ENCODE measurements around the gene RNF126. TPM values are rescaled to one million over a fixed set of nuclear protein-coding genes. Genes with fewer than 3 reads are reported as not detected.
"Not testable (repeated sequence)": the region's sequence is repeated elsewhere in the genome, so short reads cannot be mapped to it uniquely, and the experiment has no call there.

RNF126 gene
- polyA plus RNA-seq, 1 donor from 2014 or later, result 33.7 TPM

DNA sequence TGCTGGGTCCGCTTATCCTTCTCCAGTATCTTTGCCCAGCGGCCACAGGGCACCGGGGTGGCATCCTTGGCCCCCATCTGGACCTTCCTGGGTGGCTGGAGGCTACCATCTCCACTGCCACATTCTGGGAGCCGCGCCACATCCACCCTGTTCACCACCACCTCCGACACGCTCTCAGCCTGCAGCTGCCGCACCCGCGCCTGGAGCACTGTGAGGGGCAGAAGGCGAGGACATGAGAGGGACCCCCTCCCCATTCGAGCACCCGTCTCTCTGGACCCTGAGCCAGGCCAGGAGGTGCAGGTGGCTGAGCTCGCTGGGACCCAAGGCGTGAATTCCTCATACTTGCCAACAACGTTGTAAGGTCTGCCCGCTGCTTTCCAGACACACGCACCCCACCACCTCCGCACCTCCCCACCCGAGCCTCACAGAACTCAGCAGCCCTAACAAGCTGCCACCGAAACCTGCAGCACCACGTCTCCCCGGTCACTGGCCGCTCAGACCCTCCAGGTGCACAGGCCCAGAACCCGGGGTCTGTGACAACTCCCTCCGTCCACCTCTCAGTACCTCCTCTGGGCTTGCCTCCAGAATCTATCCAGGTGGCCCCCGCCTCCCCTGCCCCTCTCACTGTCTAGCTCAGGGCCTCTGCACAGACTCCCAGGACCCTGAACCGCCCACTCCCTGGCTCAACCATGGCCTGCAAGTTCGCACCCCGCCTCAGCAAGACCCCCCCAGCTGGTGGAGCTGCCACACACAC is 32.9 kb downstream of the RNF126 start:
- Histone ChIP-seq H3K4me3 (ENCODE audit: low read length) (no peak overlapping the region), H3K9ac (ENCODE audit: low read length) (no peak overlapping the region), H3K9me2 (ENCODE audit: insufficient read depth, low read length) (no peaks in the 10 kb centered on the region), H3K36me3 (ENCODE audit: insufficient read depth, low read length) (no peaks in the 10 kb centered on the region), H3K4me2 (ENCODE audit: low read length) (no peak overlapping the region), H3F3A (ENCODE audit: insufficient read depth, low read length, poor library complexity, severe bottlenecking) (no peaks in the 10 kb centered on the region), H2AFZ (ENCODE audit: low read depth, low read length) (no peak overlapping the region), H3K27me3 (ENCODE audit: insufficient read depth, low read depth, low read length) (no peaks in the 10 kb centered on the region), H3K9me3 (ENCODE audit: low read length) (no peaks in the 10 kb centered on the region), H4K20me1 (ENCODE audit: insufficient read depth) (no peaks in the 10 kb centered on the region), H3K27ac (ENCODE audit: low read length) (no peak overlapping the region), H3K79me2 (replicated peaks; ENCODE audit: insufficient read depth, low read length) (peaks cover 8% of the 10 kb centered on the region)
- no peak for TF ChIP-seq EP300 (conservative IDR thresholded peaks at IDR 0.05; ENCODE audit: poor library complexity, severe bottlenecking)
- TF ChIP-seq TAF1 (IDR thresholded peaks at IDR 0.05; ENCODE audit: low read depth), result no peak
- TF ChIP-seq, protein P1, sequence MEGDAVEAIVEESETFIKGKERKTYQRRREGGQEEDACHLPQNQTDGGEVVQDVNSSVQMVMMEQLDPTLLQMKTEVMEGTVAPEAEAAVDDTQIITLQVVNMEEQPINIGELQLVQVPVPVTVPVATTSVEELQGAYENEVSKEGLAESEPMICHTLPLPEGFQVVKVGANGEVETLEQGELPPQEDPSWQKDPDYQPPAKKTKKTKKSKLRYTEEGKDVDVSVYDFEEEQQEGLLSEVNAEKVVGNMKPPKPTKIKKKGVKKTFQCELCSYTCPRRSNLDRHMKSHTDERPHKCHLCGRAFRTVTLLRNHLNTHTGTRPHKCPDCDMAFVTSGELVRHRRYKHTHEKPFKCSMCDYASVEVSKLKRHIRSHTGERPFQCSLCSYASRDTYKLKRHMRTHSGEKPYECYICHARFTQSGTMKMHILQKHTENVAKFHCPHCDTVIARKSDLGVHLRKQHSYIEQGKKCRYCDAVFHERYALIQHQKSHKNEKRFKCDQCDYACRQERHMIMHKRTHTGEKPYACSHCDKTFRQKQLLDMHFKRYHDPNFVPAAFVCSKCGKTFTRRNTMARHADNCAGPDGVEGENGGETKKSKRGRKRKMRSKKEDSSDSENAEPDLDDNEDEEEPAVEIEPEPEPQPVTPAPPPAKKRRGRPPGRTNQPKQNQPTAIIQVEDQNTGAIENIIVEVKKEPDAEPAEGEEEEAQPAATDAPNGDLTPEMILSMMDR (IDR thresholded peaks at IDR 0.05; ENCODE audit: poor library complexity, severe bottlenecking), result no peak
- no peak for TF ChIP-seq EZH2 (IDR thresholded peaks at IDR 0.05; ENCODE audit: borderline replicate concordance, insufficient read depth, low read length, poor library complexity, severe bottlenecking)
- TF ChIP-seq, protein P2, sequence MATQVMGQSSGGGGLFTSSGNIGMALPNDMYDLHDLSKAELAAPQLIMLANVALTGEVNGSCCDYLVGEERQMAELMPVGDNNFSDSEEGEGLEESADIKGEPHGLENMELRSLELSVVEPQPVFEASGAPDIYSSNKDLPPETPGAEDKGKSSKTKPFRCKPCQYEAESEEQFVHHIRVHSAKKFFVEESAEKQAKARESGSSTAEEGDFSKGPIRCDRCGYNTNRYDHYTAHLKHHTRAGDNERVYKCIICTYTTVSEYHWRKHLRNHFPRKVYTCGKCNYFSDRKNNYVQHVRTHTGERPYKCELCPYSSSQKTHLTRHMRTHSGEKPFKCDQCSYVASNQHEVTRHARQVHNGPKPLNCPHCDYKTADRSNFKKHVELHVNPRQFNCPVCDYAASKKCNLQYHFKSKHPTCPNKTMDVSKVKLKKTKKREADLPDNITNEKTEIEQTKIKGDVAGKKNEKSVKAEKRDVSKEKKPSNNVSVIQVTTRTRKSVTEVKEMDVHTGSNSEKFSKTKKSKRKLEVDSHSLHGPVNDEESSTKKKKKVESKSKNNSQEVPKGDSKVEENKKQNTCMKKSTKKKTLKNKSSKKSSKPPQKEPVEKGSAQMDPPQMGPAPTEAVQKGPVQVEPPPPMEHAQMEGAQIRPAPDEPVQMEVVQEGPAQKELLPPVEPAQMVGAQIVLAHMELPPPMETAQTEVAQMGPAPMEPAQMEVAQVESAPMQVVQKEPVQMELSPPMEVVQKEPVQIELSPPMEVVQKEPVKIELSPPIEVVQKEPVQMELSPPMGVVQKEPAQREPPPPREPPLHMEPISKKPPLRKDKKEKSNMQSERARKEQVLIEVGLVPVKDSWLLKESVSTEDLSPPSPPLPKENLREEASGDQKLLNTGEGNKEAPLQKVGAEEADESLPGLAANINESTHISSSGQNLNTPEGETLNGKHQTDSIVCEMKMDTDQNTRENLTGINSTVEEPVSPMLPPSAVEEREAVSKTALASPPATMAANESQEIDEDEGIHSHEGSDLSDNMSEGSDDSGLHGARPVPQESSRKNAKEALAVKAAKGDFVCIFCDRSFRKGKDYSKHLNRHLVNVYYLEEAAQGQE (IDR thresholded peaks at IDR 0.05; ENCODE audit: borderline replicate concordance), result no peak
- no peak for TF ChIP-seq RAD21 (conservative IDR thresholded peaks at IDR 0.05)
- TF ChIP-seq POLR2AphosphoS5 (IDR thresholded peaks at IDR 0.05), result no peak
- no peak for TF ChIP-seq MXI1 (conservative IDR thresholded peaks at IDR 0.05; ENCODE audit: poor library complexity, severe bottlenecking)
- TF ChIP-seq SMC3 (conservative IDR thresholded peaks at IDR 0.05; ENCODE audit: poor library complexity), result no peak

DNA sequence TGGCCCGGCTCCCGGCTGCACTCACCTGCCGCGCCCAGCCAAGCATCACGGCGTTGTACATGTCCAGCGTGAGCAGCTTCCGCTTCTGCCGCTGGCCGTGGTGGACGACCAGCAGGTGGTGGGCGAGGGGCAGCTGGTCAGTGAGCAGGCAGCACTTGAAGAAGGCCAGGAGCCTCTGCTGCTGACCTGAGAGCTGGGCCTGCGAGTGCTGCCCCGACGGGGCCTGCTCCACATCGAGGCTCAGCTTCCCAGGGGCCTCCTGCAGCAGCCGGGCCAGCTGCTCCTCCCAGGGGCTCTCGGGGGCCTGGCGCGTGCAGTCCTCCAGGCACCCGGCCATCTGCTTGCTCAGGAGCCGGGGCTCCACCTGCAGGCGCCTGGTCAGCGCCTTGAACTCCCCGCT is 33.5 kb downstream of the RNF126 start:
- H4K20me1 ChIP-seq (ENCODE audit: insufficient read depth); H3K36me3 ChIP-seq (ENCODE audit: insufficient read depth, low read length); H2AFZ ChIP-seq (ENCODE audit: low read depth, low read length); H3K79me2 ChIP-seq (replicated peaks; ENCODE audit: insufficient read depth, low read length); H3K4me2 ChIP-seq (ENCODE audit: low read length); H3K9me3 ChIP-seq (ENCODE audit: low read length); H3K9ac ChIP-seq (ENCODE audit: low read length); H3K27ac ChIP-seq (ENCODE audit: low read length); H3K4me3 ChIP-seq (ENCODE audit: low read length); H3K27me3 ChIP-seq (ENCODE audit: insufficient read depth, low read depth, low read length); H3K9me2 ChIP-seq (ENCODE audit: insufficient read depth, low read length); H3F3A ChIP-seq (ENCODE audit: insufficient read depth, low read length, poor library complexity, severe bottlenecking): not testable (repeated sequence)

Measured in neural cell (in vitro differentiated cells).